SK-N-MC (cell line): ENCODE results near the gene TSR1.
A peak's percentile ranks its signal among the peaks of the same experiment; 100 is the strongest.
"Not testable (repeated sequence)": the region's sequence is repeated elsewhere in the genome, so short reads cannot be mapped to it uniquely, and the experiment has no call there.

Experiments used
- DNase-seq: peaks from one replicate; pipeline ENCODE4 v3.0.0-alpha.2; 2011; ENCODE audit warnings: low read depth, low spot score
- H3K27ac ChIP-seq: fragments of 200-600 bp; sonication (generic); 2 replicates; pipeline ENCODE4 v1.5.1; 2016; ENCODE audit warnings: mixed run types
- H3K36me3 ChIP-seq: fragments of 200-600 bp; sonication (generic); 2 replicates; pipeline ENCODE4 v1.6.1; 2017; ENCODE audit warnings: antibody characterized with exemption, low read length, mixed read lengths; ENCODE audit not compliant: insufficient read depth
- H3K4me3 ChIP-seq: fragments of 200-600 bp; sonication (generic); 2 replicates; pipeline ENCODE4 v1.5.1; 2016
- H3K9ac ChIP-seq: fragments of 200-600 bp; sonication (generic); 2 replicates; pipeline ENCODE4 v1.8.0; 2017; ENCODE audit warnings: mixed run types, mixed read lengths; ENCODE audit not compliant: insufficient read length
- H3K9me3 ChIP-seq: fragments of 200-600 bp; sonication (generic); 2 replicates; pipeline ENCODE4 v1.6.1; 2017; ENCODE audit warnings: low read depth, mild to moderate bottlenecking, antibody characterized with exemption, low read length, moderate library complexity, mixed read lengths
- EZH2 ChIP-seq: fragments of 200-600 bp; sonication (generic); IDR thresholded peaks from one replicate; pipeline ENCODE4 v1.6.1; 2017; ENCODE audit warnings: antibody characterized with exemption
- FOXP2 ChIP-seq: optimal IDR thresholded peaks from 2 replicates; pipeline ENCODE3; 2011; ENCODE audit warnings: mild to moderate bottlenecking, moderate library complexity; ENCODE audit not compliant: insufficient read depth; ENCODE audit errors: extremely low read length, control extremely low read depth
- POLR2AphosphoS5 ChIP-seq: IDR thresholded peaks from 2 replicates; pipeline ENCODE4 v1.6.1; 2012; ENCODE audit warnings: mild to moderate bottlenecking, low read depth, low read length, borderline replicate concordance

TSR1 gene

DNA sequence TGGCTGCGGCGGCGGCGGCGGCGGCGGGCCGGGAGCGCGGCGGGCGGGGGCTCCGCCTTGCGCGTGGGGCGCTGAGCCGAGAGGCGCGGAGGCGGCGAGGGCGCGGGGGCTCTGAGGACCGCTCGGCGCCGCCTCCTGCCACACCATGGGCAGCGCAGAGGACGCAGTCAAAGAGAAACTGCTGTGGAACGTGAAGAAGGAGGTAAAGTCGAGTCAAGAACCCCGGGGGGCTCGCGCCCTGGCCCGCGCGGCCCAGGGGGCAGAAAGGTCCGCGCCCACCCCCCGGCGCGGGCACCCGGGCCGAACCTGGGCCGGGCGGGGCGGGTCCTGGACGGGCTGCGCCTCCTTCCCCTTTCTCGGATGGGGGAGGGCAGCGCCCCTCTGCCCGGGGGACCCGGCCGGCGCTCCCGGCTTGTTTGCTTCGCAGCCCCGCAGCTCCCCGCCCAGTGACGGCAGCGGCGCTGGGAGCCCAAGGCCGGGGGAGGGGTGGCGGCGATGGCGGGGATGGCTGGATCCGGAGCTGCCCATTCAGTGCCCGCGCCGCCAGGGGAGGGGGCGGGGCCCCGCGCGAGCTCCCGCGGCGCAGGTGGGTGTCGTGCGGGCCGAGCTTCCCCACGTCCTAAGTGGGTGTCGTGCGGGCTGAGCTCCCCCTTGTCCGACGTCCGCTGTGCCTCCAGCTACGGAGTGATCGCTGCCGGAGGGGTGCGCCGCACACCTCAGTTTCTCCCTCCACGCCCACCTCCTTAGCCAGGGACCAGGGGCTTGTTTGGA lies 1.5 kb upstream of the TSR1 start:
- no peak overlapping the region for H3K27ac ChIP-seq
- no peaks in the 10 kb centered on the region for H3K9me3 ChIP-seq
- TF ChIP-seq POLR2AphosphoS5 (no peak), FOXP2 (no peak), EZH2 (no peak)
- H3K4me3 ChIP-seq = peak overlapping the region; percentile 97
- DNase-seq = no peak
- peaks cover 41% of the 10 kb centered on the region for H3K36me3 ChIP-seq
- H3K9ac ChIP-seq = peak overlapping the region; percentile 81

DNA sequence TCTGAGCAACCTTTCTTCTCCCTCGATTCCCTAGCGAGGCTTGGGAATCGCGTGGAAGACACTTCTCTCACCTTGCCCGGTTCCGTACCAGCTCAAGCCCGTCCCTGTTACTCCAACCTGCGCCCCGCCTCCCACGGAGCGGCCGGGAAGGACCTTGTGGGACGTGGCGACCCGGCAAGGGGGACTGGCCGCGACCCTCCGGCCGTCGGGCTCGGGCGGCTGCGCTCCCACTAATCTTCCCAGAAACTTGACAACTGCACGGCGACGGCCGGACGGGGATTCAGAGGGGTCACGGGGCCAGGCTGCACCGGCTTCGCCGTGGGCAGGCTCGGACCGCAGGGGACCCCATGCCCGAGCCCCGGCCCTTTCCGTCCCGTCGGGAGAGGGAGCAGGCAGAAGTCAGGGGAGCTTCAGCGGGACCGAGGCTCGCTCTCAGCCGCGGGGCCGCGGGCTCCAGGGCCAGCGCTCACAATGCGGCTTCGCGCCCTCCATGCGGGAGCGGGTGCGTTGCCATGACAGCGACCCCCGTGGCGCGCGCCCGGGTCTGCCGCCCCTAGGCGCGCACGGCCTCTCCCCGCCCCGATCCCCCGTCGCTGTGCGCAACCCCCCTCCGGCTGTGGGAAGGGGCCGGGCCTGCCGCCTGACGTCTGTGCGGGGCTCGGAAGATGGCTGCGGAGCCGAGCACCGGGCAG lies 741 bp upstream of the TSR1 start, which contains the start of gene SGSM2:
Gene SGSM2 (plus strand): TSS at position 650 of the 692 bp plus-strand sequence. CDS start 188 bp downstream, outside the sequence.
- Histone ChIP-seq H3K27ac (peak within 1 kb of the TSS; percentile 86), H3K36me3 (peaks cover 45% of the 10 kb centered on the region), H3K9me3 (no peaks in the 10 kb centered on the region), H3K4me3 (peak within 1 kb of the TSS; percentile 97), H3K9ac (peak within 1 kb of the TSS; percentile 98)
- no peak for DNase-seq
- TF ChIP-seq EZH2 (no peak), FOXP2 (no peak), POLR2AphosphoS5 (no peak)

DNA sequence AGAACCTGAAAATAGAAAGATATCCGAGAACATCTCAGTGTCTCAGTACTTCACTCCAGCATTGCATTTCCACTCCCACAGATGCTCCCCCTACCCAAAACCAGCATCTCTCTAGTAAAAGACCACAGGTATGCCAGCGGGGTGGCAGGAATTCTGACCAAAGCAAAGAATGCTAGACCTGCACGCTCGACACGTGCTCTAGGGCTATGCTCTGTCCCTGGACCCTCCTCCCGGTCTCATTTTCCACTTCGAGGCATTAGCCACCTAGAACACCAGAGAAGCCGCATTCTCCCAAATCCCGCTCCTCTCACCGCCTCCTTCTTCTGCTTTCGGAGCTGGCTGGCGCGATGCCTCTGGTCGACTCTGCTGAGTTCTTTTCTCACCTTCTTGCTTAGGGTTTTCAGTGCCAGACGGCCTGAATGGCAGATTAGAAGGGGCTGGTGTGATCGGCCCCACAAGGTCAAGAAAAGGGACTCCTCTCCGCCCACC lies 487 bp downstream of the TSR1 start:
- TF ChIP-seq EZH2 (no peak), POLR2AphosphoS5 (no peak), FOXP2 (no peak)
- H3K9ac ChIP-seq = peak overlapping the region; percentile 98
- H3K27ac ChIP-seq = peak overlapping the region; percentile 75
- no peak for DNase-seq
- H3K9me3 ChIP-seq = no peaks in the 10 kb centered on the region
- H3K4me3 ChIP-seq = peak overlapping the region; percentile 97
- peaks cover 52% of the 10 kb centered on the region for H3K36me3 ChIP-seq

DNA sequence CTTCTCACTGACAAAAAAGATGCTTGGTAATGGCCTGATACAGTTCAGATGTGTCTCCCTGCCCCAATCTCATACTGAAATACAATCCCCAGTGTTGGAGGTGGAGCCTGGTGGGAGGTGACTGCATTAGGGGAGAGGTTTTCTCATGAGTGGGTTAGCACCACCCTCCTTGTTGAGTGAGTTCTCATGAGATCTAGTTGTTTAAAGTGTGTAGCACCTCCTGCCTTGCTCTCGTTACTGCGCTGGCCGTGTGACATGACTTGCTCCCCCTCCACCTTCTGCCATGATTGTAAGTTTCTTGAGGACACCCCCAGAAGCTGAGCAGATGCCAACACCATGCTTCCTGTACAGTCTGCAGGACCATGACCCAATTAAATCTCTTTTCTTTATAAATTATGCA lies 5.0 kb downstream of the TSR1 start:
- Histone ChIP-seq H3K27ac (no peak overlapping the region), H3K9ac (no peak overlapping the region), H3K36me3 (peaks cover 95% of the 10 kb centered on the region), H3K4me3 (no peak overlapping the region), H3K9me3 (no peaks in the 10 kb centered on the region)
- DNase-seq = no peak
- TF ChIP-seq POLR2AphosphoS5 (no peak), FOXP2 (no peak), EZH2 (no peak)

DNA sequence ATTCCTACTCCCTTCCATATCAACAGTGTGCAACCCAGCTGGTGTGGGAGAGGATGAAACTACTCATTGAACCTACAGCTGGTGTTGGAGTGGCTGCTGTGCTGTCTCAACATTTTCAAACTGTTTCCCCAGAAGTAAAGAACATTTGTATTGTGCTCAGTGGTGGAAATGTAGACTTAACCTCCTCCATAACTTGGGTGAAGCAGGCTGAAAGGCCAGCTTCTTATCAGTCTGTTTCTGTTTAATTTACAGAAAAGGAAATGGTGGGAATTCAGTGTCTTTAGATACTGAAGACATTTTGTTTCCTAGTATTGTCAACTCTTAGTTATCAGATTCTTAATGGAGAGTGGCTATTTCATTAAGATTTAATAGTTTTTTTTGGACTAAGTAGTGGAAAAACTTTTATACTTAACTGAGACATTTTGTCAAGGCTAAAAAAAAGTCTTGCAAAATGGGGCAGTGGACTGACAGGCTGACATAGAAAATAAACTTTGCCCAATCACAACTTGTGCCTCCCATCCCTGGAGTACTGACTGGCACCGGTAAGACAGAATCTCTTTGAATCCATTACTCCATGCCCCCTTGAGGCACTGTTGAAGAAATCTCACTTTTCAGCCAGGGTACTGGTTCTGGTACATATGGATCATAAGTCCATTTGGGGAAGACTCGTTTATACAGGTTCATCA lies 12.5 kb downstream of the TSR1 start:
- Histone ChIP-seq H3K36me3 (peaks cover 68% of the 10 kb centered on the region), H3K9me3 (no peaks in the 10 kb centered on the region), H3K9ac (no peak overlapping the region), H3K27ac (no peak overlapping the region), H3K4me3 (no peak overlapping the region)
- TF ChIP-seq FOXP2 = no peak
- no peak for TF ChIP-seq EZH2
- no peak for DNase-seq

DNA sequence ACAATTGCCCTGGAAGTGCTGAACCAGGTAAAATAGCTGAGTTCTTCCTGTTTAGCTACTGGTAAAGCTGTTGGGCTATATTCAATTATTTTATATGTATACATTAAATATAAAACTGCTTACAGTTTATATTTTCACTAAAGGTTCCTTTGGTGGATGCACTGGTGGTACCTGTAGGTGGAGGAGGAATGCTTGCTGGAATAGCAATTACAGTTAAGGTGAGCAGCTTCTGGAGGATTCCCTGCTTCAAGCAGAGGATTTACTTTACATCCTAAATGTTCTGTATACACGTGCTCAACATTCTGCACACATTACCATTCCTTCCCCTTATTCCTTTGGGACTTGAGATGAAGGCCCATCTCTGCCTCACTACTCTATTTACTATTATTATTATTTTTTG lies 14.9 kb downstream of the TSR1 start:
- DNase-seq = no peak
- H3K9me3 ChIP-seq = no peaks in the 10 kb centered on the region
- TF ChIP-seq POLR2AphosphoS5 = 0 out of 2 replicates have a peak, but pooled peaks have one; percentile 16
- no peak for TF ChIP-seq EZH2
- H3K27ac ChIP-seq = no peak overlapping the region
- H3K9ac ChIP-seq = no peak overlapping the region
- H3K36me3 ChIP-seq = peaks cover 45% of the 10 kb centered on the region
- no peak overlapping the region for H3K4me3 ChIP-seq

DNA sequence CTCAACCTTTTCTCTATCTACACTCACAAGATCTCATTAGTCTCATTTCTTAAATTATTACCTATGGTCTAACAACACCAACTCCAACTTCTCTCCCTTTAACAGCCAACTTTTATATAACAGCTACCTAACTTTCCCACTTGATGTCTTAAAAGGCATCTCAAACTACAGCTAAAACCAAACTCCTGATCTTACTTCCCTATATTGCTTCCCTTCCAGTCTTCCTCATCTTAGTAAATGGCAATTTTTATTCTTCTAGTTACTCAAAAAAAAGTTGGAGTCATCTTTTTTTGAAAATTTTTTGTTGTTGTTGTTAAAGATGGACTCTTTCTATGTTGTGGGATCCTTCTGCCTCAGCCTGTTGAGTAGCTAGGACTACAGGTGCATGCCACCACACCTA lies 17.2 kb downstream of the TSR1 start:
- DNase-seq = no peak
- peaks cover 22% of the 10 kb centered on the region for H3K36me3 ChIP-seq
- H3K4me3 ChIP-seq = no peak overlapping the region
- H3K9ac ChIP-seq = no peak overlapping the region
- TF ChIP-seq FOXP2 = no peak
- peak overlapping the region; percentile 26 for H3K27ac ChIP-seq
- H3K9me3 ChIP-seq = no peaks in the 10 kb centered on the region

DNA sequence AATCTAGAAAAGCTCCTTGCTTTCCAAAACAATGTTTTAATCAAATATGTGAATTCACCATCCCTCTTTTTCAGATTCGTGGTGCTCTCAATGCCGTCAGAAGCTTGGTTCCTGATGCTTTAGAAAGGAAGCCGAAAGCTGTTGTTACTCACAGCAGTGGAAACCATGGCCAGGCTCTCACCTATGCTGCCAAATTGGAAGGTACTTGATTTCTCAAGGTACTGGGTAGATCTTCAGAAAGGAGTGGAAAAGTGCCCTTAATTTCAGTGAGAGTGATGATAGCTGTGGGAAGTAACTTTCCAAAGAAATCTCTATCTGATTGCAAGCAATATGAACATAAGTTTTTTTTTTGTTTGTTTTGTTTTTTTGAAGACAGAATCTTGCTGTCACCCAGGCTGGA lies 18.5 kb downstream of the TSR1 start:
- H3K9me3 ChIP-seq = no peaks in the 10 kb centered on the region
- H3K4me3 ChIP-seq = no peak overlapping the region
- H3K36me3 ChIP-seq = peaks cover 9% of the 10 kb centered on the region
- H3K27ac ChIP-seq = peak overlapping the region; percentile 50
- no peak for DNase-seq
- no peak overlapping the region for H3K9ac ChIP-seq
- no peak for TF ChIP-seq POLR2AphosphoS5
- no peak for TF ChIP-seq EZH2
- no peak for TF ChIP-seq FOXP2

DNA sequence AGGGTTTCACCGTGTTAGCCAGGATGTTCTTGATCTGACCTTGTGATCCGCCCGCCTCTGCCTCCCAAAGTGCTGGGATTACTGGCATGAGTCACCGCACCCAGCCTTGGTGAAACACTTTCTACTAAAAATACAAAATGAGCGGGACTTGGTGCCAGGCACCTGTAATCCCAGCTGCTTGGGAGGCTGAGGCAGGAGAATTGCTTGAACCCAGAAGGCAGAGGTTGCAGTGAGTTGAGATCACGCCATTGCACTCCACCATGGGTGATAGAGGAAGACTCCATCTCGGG lies 19.4 kb downstream of the TSR1 start:
- not testable (repeated sequence) for H3K9me3 ChIP-seq, H3K4me3 ChIP-seq, H3K9ac ChIP-seq, H3K36me3 ChIP-seq, H3K27ac ChIP-seq, DNase-seq
